Neural progenitor cell (in vitro differentiated cells): ENCODE data around the gene KCP.

Experiments used
- CTCF ChIP-seq: fragments of 200-600 bp; sonication (generic); IDR thresholded peaks from 2 replicates; pipeline ENCODE4 v1.5.1; 2017; ENCODE audit warnings: antibody characterized with exemption, mild to moderate bottlenecking
- EZH2phosphoT487 ChIP-seq: fragments of 200-600 bp; sonication (generic); IDR thresholded peaks from 2 replicates; pipeline ENCODE4 v1.6.1; 2017; ENCODE audit warnings: antibody characterized with exemption

- no peak for TF ChIP-seq CTCF
- no peak for TF ChIP-seq EZH2phosphoT487
These were observed 56.7 kb downstream of the KCP start for GRCh38 chr7:128853799-128854198.
